ENCODE data around the gene ESYT2.

GRCh38 chr7:158816271-158816670 is 13.0 kb downstream of the ESYT2 start:
- no peak for TF ChIP-seq POLR2A (IDR thresholded peaks at IDR 0.05; ENCODE audit: low read depth, low read length)
- TF ChIP-seq, protein P1, sequence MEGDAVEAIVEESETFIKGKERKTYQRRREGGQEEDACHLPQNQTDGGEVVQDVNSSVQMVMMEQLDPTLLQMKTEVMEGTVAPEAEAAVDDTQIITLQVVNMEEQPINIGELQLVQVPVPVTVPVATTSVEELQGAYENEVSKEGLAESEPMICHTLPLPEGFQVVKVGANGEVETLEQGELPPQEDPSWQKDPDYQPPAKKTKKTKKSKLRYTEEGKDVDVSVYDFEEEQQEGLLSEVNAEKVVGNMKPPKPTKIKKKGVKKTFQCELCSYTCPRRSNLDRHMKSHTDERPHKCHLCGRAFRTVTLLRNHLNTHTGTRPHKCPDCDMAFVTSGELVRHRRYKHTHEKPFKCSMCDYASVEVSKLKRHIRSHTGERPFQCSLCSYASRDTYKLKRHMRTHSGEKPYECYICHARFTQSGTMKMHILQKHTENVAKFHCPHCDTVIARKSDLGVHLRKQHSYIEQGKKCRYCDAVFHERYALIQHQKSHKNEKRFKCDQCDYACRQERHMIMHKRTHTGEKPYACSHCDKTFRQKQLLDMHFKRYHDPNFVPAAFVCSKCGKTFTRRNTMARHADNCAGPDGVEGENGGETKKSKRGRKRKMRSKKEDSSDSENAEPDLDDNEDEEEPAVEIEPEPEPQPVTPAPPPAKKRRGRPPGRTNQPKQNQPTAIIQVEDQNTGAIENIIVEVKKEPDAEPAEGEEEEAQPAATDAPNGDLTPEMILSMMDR (conservative IDR thresholded peaks at IDR 0.05; ENCODE audit: low read depth, low read length): no peak
- no peak for TF ChIP-seq FOS (IDR thresholded peaks at IDR 0.05; ENCODE audit: low read depth, low read length)
- TF ChIP-seq USF2 (IDR thresholded peaks at IDR 0.05; ENCODE audit: low read depth, low read length): no peak
- no peak for TF ChIP-seq CHD1 (IDR thresholded peaks at IDR 0.05; ENCODE audit: low read depth, low read length)
- no peak for TF ChIP-seq CEBPB (IDR thresholded peaks at IDR 0.05; ENCODE audit: low read depth, low read length)
- TF ChIP-seq, protein P2, sequence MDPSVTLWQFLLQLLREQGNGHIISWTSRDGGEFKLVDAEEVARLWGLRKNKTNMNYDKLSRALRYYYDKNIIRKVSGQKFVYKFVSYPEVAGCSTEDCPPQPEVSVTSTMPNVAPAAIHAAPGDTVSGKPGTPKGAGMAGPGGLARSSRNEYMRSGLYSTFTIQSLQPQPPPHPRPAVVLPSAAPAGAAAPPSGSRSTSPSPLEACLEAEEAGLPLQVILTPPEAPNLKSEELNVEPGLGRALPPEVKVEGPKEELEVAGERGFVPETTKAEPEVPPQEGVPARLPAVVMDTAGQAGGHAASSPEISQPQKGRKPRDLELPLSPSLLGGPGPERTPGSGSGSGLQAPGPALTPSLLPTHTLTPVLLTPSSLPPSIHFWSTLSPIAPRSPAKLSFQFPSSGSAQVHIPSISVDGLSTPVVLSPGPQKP (IDR thresholded peaks at IDR 0.05; ENCODE audit: borderline replicate concordance, low read depth, low read length): no peak
- no peak for TF ChIP-seq MAZ (IDR thresholded peaks at IDR 0.05; ENCODE audit: borderline replicate concordance, low read depth, low read length)
- no peak for TF ChIP-seq BHLHE40 (IDR thresholded peaks at IDR 0.05; ENCODE audit: low read depth, low read length)
- TF ChIP-seq RFX5 (IDR thresholded peaks at IDR 0.05; ENCODE audit: low read depth, low read length): no peak
- TF ChIP-seq RCOR1 (IDR thresholded peaks at IDR 0.05; ENCODE audit: insufficient replicate concordance, low read length): no peak
- no peak for TF ChIP-seq MXI1 (IDR thresholded peaks at IDR 0.05; ENCODE audit: borderline replicate concordance, low read depth, low read length)
- no peak for TF ChIP-seq MAFK (IDR thresholded peaks at IDR 0.05; ENCODE audit: low read depth, low read length)
- no peak for TF ChIP-seq SMC3 (IDR thresholded peaks at IDR 0.05; ENCODE audit: low read depth, low read length)
